DND-41 (cell line): ENCODE measurements around the gene MRPS35.

ENCODE experiments used
- CTCF ChIP-seq: IDR thresholded peaks from 2 replicates; pipeline ENCODE4 v1.5.1; 2012; ENCODE audit warnings: borderline replicate concordance, low read length, moderate library complexity, mild to moderate bottlenecking; ENCODE audit not compliant: poor library complexity, severe bottlenecking; ENCODE audit errors: extremely low read depth
- EZH2 ChIP-seq: IDR thresholded peaks from 3 replicates; pipeline ENCODE4 v1.6.1; 2012; ENCODE audit warnings: borderline replicate concordance, low read depth, mild to moderate bottlenecking, moderate library complexity, low read length, inconsistent platforms; ENCODE audit not compliant: severe bottlenecking

DNA sequence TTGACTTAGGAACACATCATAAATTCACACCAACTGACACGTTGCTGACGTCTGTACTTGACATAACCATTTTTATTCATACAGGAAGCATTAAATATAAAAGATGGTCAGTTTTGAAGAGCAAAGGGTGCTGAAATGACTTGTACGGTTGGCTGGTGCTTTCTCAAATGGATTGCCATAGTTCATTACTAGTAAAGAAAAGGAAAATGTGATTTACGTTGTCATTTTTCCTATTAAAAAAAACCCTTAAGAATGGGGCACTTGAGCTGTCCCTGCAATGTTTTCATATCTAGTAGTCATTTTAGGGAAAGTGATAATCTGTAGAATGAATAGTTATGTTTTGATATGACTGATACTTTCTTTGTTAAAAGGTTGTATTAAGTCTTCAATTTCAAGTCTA lies 91.9 kb downstream of the MRPS35 start:
- TF ChIP-seq CTCF (no peak), EZH2 (no peak)
